ENCODE measurements around the gene DOK5. TPM values are rescaled to one million over a fixed set of nuclear protein-coding genes. Genes with fewer than 3 reads are reported as not detected.
"Not testable (repeated sequence)": the region's sequence is repeated elsewhere in the genome, so short reads cannot be mapped to it uniquely, and the experiment has no call there.

DOK5 gene
- not detected in 2 replicates for total RNA-seq (2014; rRNA removed; shearing (Covaris generic))

GRCh38 chr20:54475334-54476168 lies at the start of gene DOK5:
TSS of gene DOK5 (plus strand) at chr20:54475593. CDS start at chr20:54475947, 354 bp downstream.
- DNase-seq (ENCODE audit: low read depth), result no peak

GRCh38 chr20:54429364-54429763 lies 46.0 kb upstream of the DOK5 start:
- DNase-seq (ENCODE audit: low read depth), result no peak

- peak; percentile 5 for DNase-seq (ENCODE audit: low read depth)
These were observed 44.0 kb upstream of the DOK5 start for GRCh38 chr20:54431156-54431944.

GRCh38 chr20:54432966-54433365 lies 42.4 kb upstream of the DOK5 start:
- no peak for DNase-seq (ENCODE audit: low read depth)

- no peak for DNase-seq (ENCODE audit: low read depth)
These were observed 41.8 kb upstream of the DOK5 start for GRCh38 chr20:54433636-54434035.

GRCh38 chr20:54434196-54434595 lies 41.2 kb upstream of the DOK5 start:
- DNase-seq (ENCODE audit: low read depth), result no peak

- no peak for DNase-seq (ENCODE audit: low read depth)
These were observed 40.4 kb upstream of the DOK5 start for GRCh38 chr20:54435015-54435414.

GRCh38 chr20:54436410-54436809 lies 39.0 kb upstream of the DOK5 start:
- not testable (repeated sequence) for DNase-seq (ENCODE audit: low read depth)

GRCh38 chr20:54438166-54438565 lies 37.2 kb upstream of the DOK5 start:
- no peak for DNase-seq (ENCODE audit: low read depth)

GRCh38 chr20:54450207-54450606 lies 25.2 kb upstream of the DOK5 start:
- DNase-seq (ENCODE audit: low read depth), result no peak

GRCh38 chr20:54451171-54451570 lies 24.2 kb upstream of the DOK5 start:
- DNase-seq (ENCODE audit: low read depth), result no peak

GRCh38 chr20:54452277-54452676 lies 23.1 kb upstream of the DOK5 start:
- DNase-seq (ENCODE audit: low read depth), result no peak

GRCh38 chr20:54454982-54455381 lies 20.4 kb upstream of the DOK5 start:
- no peak for DNase-seq (ENCODE audit: low read depth)

GRCh38 chr20:54456423-54456822 lies 19.0 kb upstream of the DOK5 start:
- DNase-seq (ENCODE audit: low read depth), result no peak

GRCh38 chr20:54456961-54457360 lies 18.4 kb upstream of the DOK5 start:
- no peak for DNase-seq (ENCODE audit: low read depth)

GRCh38 chr20:54458219-54458618 lies 17.2 kb upstream of the DOK5 start:
- no peak for DNase-seq (ENCODE audit: low read depth)

- DNase-seq (ENCODE audit: low read depth), result no peak
These were observed 16.1 kb upstream of the DOK5 start for GRCh38 chr20:54459279-54459678.

GRCh38 chr20:54464003-54464402 lies 11.4 kb upstream of the DOK5 start:
- DNase-seq (ENCODE audit: low read depth), result no peak

GRCh38 chr20:54466127-54466526 lies 9.3 kb upstream of the DOK5 start:
- no peak for DNase-seq (ENCODE audit: low read depth)

- DNase-seq (ENCODE audit: low read depth), result no peak
These were observed 7.8 kb upstream of the DOK5 start for GRCh38 chr20:54467622-54468021.

- DNase-seq (ENCODE audit: low read depth), result peak; percentile 55
These were observed 7.3 kb upstream of the DOK5 start for GRCh38 chr20:54468082-54468481.

- no peak for DNase-seq (ENCODE audit: low read depth)
These were observed 6.1 kb upstream of the DOK5 start for GRCh38 chr20:54469293-54469692.

GRCh38 chr20:54469952-54470351 lies 5.4 kb upstream of the DOK5 start:
- DNase-seq (ENCODE audit: low read depth), result no peak

Data from RPMI7951 (cell line).